ENCODE measurements around the gene SPHKAP. TPM values are rescaled to one million over a fixed set of nuclear protein-coding genes. Genes with fewer than 3 reads are reported as not detected.

The SPHKAP gene
- total and polyA plus RNA-seq, 2 experiments from 2014 or later, result 33.1 to 146 TPM

- Histone ChIP-seq H3K9me3 (ENCODE audit: low read depth) (no peaks in the 10 kb centered on the region), H3K27ac (no peak overlapping the region), H3K27me3 (no peaks in the 10 kb centered on the region), H3K4me1 (ENCODE audit: low read depth) (peaks cover 11% of the 10 kb centered on the region), H3K36me3 (no peaks in the 10 kb centered on the region), H3K4me3 (no peak overlapping the region)
- no peak for TF ChIP-seq CTCF (IDR thresholded peaks at IDR 0.05; ENCODE audit: low read depth, low read length)
- peak in 1 of 2 donors; percentile 67 for DNase-seq (ENCODE audit: low read depth in 1 of 2, low spot score in 1 of 2)
Observed at GRCh38 chr2:228056293-228057097, 125.0 kb downstream of the SPHKAP start.

GRCh38 chr2:228048838-228049490, 132.5 kb downstream of the SPHKAP start:
- no peaks in the 10 kb centered on the region for H3K27me3 ChIP-seq
- peak; percentile 73 for TF ChIP-seq CTCF (IDR thresholded peaks at IDR 0.05; ENCODE audit: low read depth, low read length)
- no peak overlapping the region for H3K27ac ChIP-seq
- H3K36me3 ChIP-seq, result no peaks in the 10 kb centered on the region
- no peak overlapping the region for H3K4me3 ChIP-seq
- peak; percentile 70 to 74 for DNase-seq (ENCODE audit: low read depth in 1 of 2, low spot score in 1 of 2)
- peaks cover 11% of the 10 kb centered on the region for H3K4me1 ChIP-seq (ENCODE audit: low read depth)
- no peaks in the 10 kb centered on the region for H3K9me3 ChIP-seq (ENCODE audit: low read depth)

GRCh38 chr2:228040995-228041394, 140.5 kb downstream of the SPHKAP start:
- Histone ChIP-seq H3K27me3 (no peaks in the 10 kb centered on the region), H3K36me3 (no peaks in the 10 kb centered on the region), H3K4me3 (no peak overlapping the region), H3K9me3 (ENCODE audit: low read depth) (no peaks in the 10 kb centered on the region), H3K4me1 (ENCODE audit: low read depth) (no peaks in the 10 kb centered on the region), H3K27ac (no peak overlapping the region)
- DNase-seq (ENCODE audit: low read depth in 1 of 2, low spot score in 1 of 2), result no peak
- no peak for TF ChIP-seq CTCF (IDR thresholded peaks at IDR 0.05; ENCODE audit: low read depth, low read length)

GRCh38 chr2:228039752-228040534, 141.5 kb downstream of the SPHKAP start:
- Histone ChIP-seq H3K4me1 (ENCODE audit: low read depth) (no peaks in the 10 kb centered on the region), H3K4me3 (no peak overlapping the region), H3K27me3 (no peaks in the 10 kb centered on the region), H3K27ac (no peak overlapping the region), H3K36me3 (no peaks in the 10 kb centered on the region), H3K9me3 (ENCODE audit: low read depth) (no peaks in the 10 kb centered on the region)
- TF ChIP-seq CTCF (IDR thresholded peaks at IDR 0.05; ENCODE audit: low read depth, low read length), result peak; percentile 74
- DNase-seq (ENCODE audit: low read depth in 1 of 2, low spot score in 1 of 2), result peak; percentile 39 to 55

- H3K4me3 ChIP-seq, result no peak overlapping the region
- no peak for DNase-seq (ENCODE audit: low read depth in 1 of 2, low spot score in 1 of 2)
Observed at GRCh38 chr2:228038967-228039366, 142.5 kb downstream of the SPHKAP start.

More at GRCh38 chr2:228038967-228039366, 142.5 kb downstream of the SPHKAP start:
- H3K9me3 ChIP-seq (ENCODE audit: low read depth), result no peaks in the 10 kb centered on the region
- no peaks in the 10 kb centered on the region for H3K36me3 ChIP-seq
- no peak overlapping the region for H3K27ac ChIP-seq
- no peaks in the 10 kb centered on the region for H3K27me3 ChIP-seq
- no peaks in the 10 kb centered on the region for H3K4me1 ChIP-seq (ENCODE audit: low read depth)
- TF ChIP-seq CTCF (IDR thresholded peaks at IDR 0.05; ENCODE audit: low read depth, low read length), result no peak
